Stimulated activated CD4-positive, alpha-beta T cell treated with anti-CD3 and anti-CD28 coated beads, Interleukin-12 subunit alpha, Interleukin-12 subunit beta, amount 100 ng/mL, for 48 hours (primary cell): ENCODE measurements around the gene CBX2.

ENCODE experiments used
- DNase-seq, 3 donors: peaks; one replicate each; pipeline ENCODE4 v3.0.0-alpha.2; 2020; ENCODE audit warnings: low read depth in 2 of 3, low spot score in 1 of 3

The CBX2 gene

DNA sequence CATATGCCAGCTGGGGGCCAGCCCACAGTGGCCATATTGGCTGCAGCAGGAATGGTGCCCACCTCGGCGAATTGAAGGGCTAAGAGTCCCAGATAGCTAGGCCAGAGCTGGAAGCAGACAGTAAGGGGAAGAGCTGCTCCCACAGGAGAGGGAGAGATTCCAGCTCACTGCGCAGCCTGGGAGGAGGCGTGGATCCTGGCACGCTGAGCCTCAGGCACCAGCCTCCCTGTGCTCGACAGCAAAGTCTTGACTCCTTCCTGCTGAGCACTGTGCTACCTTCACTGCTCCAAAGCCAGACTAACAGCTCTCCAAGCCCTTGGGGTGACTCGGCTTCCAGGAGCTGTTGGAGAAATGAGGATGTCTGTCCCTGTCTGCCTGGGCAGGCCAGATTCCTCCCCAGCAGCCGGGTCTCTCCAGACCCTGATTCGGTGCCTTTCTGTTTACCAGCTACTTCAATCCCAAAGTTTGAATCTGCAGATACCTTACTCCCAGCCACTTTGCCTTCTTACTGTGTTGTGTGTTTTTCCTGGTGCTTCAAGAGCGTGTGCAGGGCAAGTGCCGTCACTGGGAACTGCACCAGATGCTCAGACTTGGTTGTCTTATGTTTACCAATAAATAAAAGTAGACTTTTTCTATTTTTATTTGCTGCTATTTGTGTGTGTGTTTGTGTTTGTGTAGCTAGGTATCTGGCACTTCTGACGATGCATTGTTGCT lies 9.1 kb downstream of the CBX2 start:
- no peak for DNase-seq

GRCh38 chr17:79788455-79788854 lies 10.5 kb downstream of the CBX2 start:
- DNase-seq: no peak

GRCh38 chr17:79788989-79789942 lies 11.3 kb downstream of the CBX2 start:
- no peak for DNase-seq

DNA sequence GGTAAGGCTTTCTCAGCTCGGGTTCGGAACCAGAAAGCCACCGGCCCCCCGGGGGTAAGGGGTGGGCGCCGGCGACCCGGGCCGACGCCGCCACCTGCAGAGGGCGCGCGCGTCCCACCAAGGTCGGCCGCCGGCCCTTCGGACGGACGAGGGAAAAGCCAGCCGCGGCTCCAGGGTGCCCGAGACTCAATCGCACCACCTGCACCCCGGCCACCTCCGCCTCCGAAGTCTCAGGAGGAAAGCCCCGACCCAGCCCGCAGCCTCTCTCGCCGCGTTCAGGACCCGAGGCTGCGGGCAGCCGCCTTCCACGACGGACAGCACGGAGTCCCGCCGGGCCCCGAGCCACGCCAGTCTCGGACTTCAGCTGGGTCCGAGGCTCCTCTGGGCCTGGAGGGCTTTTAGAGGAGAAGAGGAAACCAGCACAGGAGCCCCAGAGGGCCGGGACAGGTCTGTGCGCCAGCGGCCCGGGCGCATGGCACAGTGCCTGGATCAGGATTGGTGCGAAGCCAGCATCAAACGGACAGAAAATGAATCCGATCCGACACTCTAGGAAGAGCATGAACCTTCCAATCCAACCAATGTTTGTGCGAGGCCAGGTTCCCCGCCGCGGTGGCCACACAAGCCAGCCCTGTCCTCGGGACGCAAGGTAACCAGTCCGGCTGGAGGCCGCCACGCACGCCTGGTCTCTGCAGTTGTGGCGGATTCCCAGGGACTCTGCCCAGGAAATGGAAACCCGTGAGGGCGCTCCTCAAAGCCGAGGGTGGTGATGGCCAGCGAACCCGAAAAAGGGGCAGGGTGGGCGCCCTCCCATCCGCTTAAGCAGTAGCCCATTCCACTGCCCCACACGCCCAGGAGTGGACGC lies 12.2 kb downstream of the CBX2 start:
- DNase-seq: no peak

- no peak for DNase-seq
Observed at GRCh38 chr17:79790805-79791734, 13.1 kb downstream of the CBX2 start.

GRCh38 chr17:79791735-79792161 lies 13.8 kb downstream of the CBX2 start:
- DNase-seq: no peak

GRCh38 chr17:79792341-79792871 lies 14.5 kb downstream of the CBX2 start:
- no peak for DNase-seq

- DNase-seq: no peak
Observed at GRCh38 chr17:79792984-79793923, 15.3 kb downstream of the CBX2 start.

DNA sequence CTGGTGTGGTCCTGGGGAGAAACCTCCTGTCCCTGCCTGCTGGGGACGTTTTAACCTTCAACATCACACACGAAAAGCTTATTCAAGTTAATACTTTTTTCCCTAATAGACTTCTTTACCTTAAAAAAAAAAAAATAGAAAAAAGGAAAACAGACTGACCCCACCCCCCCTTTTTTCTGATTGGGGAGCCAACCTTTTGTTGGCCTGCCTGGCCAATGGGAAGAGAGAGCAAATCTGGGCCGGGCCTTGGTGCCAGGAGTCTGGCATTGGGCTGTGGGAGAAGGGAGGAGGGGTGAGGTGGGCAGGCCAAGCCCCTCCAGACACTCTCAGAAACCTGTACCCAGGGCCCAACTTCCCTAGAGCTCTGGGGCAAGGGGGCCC lies 16.0 kb downstream of the CBX2 start:
- DNase-seq: no peak

GRCh38 chr17:79794659-79795511 lies 16.9 kb downstream of the CBX2 start:
- no peak for DNase-seq

GRCh38 chr17:79795795-79796443 lies 18.0 kb downstream of the CBX2 start:
- no peak for DNase-seq

- DNase-seq: no peak
Observed at GRCh38 chr17:79796444-79796762, 18.5 kb downstream of the CBX2 start.

DNA sequence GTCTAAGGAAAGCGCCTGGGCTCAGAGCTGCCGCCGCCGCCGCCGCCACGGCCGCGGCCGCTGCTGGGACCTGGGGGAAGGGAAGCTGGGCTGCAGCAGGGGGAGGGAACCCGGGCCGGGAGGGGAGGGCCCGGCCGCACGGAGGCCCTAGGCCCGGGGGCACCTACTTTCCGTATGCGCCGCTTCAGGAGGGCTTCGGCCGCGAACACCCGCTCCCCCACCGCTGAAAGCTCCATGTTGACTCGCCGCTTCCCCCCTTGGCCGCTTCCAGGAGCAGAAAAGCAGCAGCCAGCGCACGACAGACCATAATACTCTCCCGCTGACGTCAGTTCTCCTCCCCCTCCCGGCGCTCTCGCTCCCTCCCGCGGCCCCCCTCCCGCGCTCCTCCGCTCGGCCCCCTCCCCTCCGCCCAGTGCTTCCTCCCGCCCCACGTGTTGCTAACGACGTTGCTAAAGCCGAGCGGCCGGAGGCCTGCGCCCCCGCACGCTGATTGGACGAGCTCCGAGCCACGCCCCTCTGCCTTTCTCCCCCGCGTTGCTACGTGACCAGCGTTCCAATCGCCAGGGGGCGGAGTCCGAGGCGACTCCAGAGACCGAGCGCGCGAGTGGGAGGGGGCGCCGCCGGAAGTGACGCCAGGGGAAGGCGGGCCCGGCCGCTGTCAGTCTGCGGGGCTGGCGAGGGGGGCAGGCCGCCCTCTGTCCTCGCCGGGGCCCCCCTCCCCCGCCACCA lies 19.0 kb downstream of the CBX2 start, which contains the start of gene CBX8:
TSS of gene CBX8 (minus strand) at position 315 of the 729 bp plus-strand sequence. CDS start at position 236, 79 bp downstream.
- DNase-seq: peak; percentile 98 to 99 (median 99)

DNA sequence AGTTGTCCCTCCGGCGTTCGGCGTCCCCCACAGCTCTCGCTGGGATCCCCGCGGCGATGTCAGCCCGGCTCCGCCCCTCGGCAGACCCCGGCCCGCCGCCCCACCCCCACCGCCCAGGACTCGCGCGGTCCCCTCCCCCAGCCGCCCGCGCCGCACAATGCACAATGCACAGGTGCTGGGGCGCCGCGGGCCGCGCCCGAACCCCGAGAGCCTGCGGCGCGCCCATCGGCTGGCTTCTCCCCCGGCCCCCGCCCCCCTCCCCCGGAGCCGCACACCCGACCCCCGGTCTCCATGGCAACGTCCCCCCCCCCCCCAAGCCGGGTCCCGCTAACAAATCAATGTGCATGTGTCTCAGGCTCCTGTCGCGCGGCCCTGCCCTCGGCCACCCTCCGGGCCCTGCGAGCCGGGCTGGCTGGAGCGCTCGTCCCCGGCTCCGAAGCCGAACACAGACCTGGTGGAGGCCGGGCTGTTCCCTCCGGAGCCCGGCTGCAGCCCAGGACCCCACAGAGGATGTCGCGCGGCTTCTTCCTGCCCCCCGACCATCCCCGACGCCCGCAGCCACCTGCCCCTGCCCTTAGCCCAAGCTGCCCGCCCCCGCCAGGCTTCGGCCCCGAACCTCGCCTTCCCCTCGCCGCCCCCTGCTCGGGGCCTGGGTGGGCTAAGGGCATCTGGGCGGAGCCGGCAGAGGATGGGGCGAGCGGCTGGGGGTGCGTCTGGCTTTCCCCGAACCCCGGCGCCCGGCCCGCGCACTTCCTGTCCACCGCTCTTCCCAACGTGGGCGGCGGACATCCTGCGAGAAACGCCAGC lies 19.7 kb downstream of the CBX2 start:
- DNase-seq: no peak

- no peak for DNase-seq
Observed at GRCh38 chr17:79798299-79799173, 20.6 kb downstream of the CBX2 start.
